RWPE2 (cell line): ENCODE measurements around the gene S100Z.

ENCODE experiments used
- ATAC-seq: fragments of 200-7000 bp; cut with Tn5 transposase; 3 replicates; pipeline ENCODE4 v1.9.1; 2021; ENCODE audit warnings: low read depth
- DNase-seq: peaks from one replicate; pipeline ENCODE4 v3.0.0-alpha.2; 2020; ENCODE audit warnings: low spot score
- H3K27ac ChIP-seq: fragments of 450-650 bp; 2 replicates; pipeline ENCODE4 v1.5.1; 2017; ENCODE audit warnings: mild to moderate bottlenecking; ENCODE audit not compliant: poor library complexity, severe bottlenecking
- H3K27me3 ChIP-seq: fragments of 250-450 bp; sonication (Bioruptor Pico); 2 replicates; pipeline ENCODE4 v1.5.1; 2021; ENCODE audit warnings: mild to moderate bottlenecking, moderate library complexity; ENCODE audit not compliant: insufficient read depth, poor library complexity, severe bottlenecking
- H3K36me3 ChIP-seq: fragments of 250-450 bp; sonication (Bioruptor Pico); 2 replicates; pipeline ENCODE4 v1.5.1; 2020; ENCODE audit warnings: low read depth, mild to moderate bottlenecking, moderate library complexity
- H3K4me1 ChIP-seq: fragments of 250-450 bp; sonication (Bioruptor Pico); 2 replicates; pipeline ENCODE4 v1.5.1; 2021; ENCODE audit warnings: mild to moderate bottlenecking, moderate library complexity; ENCODE audit not compliant: insufficient read depth, poor library complexity, severe bottlenecking
- H3K4me3 ChIP-seq: fragments of 250-450 bp; sonication (Bioruptor Pico); 2 replicates; pipeline ENCODE4 v1.5.1; 2021; ENCODE audit warnings: mild to moderate bottlenecking, moderate library complexity; ENCODE audit not compliant: severe bottlenecking
- H3K9me3 ChIP-seq: fragments of 250-450 bp; sonication (Bioruptor Pico); 2 replicates; pipeline ENCODE4 v1.5.1; 2021; ENCODE audit warnings: mild to moderate bottlenecking, moderate library complexity; ENCODE audit not compliant: severe bottlenecking
- CTCF ChIP-seq: fragments of 450-650 bp; IDR thresholded peaks from one replicate; pipeline ENCODE4 v1.5.1; 2017; ENCODE audit warnings: mild to moderate bottlenecking, moderate library complexity; ENCODE audit not compliant: poor library complexity, severe bottlenecking

The S100Z gene

GRCh38 chr5:76861612-76862011, 11.8 kb downstream of the S100Z start:
- no peak overlapping the region for H3K27ac ChIP-seq
- no peak for ATAC-seq
- H3K4me3 ChIP-seq = no peak overlapping the region
- H3K9me3 ChIP-seq = no peaks in the 10 kb centered on the region
- no peak for DNase-seq
- no peaks in the 10 kb centered on the region for H3K36me3 ChIP-seq
- no peak for TF ChIP-seq CTCF
- no peaks in the 10 kb centered on the region for H3K27me3 ChIP-seq
- H3K4me1 ChIP-seq = no peaks in the 10 kb centered on the region

- TF ChIP-seq CTCF = no peak
- ATAC-seq = no peak
- no peaks in the 10 kb centered on the region for H3K4me1 ChIP-seq
- H3K36me3 ChIP-seq = no peaks in the 10 kb centered on the region
- H3K9me3 ChIP-seq = no peaks in the 10 kb centered on the region
- H3K4me3 ChIP-seq = no peak overlapping the region
- no peaks in the 10 kb centered on the region for H3K27me3 ChIP-seq
- no peak for DNase-seq
- H3K27ac ChIP-seq = no peak overlapping the region
Measured at GRCh38 chr5:76863001-76863400, 13.2 kb downstream of the S100Z start.

GRCh38 chr5:76866503-76866902, 16.7 kb downstream of the S100Z start:
- no peaks in the 10 kb centered on the region for H3K27me3 ChIP-seq
- H3K9me3 ChIP-seq = no peaks in the 10 kb centered on the region
- TF ChIP-seq CTCF = no peak
- no peak overlapping the region for H3K27ac ChIP-seq
- no peak overlapping the region for H3K4me3 ChIP-seq
- ATAC-seq = no peak
- DNase-seq = no peak
- no peaks in the 10 kb centered on the region for H3K36me3 ChIP-seq
- H3K4me1 ChIP-seq = no peaks in the 10 kb centered on the region

GRCh38 chr5:76867038-76867437, 17.2 kb downstream of the S100Z start:
- no peaks in the 10 kb centered on the region for H3K9me3 ChIP-seq
- H3K4me1 ChIP-seq = no peaks in the 10 kb centered on the region
- no peak for ATAC-seq
- no peak for DNase-seq
- no peak overlapping the region for H3K27ac ChIP-seq
- H3K36me3 ChIP-seq = no peaks in the 10 kb centered on the region
- H3K27me3 ChIP-seq = no peaks in the 10 kb centered on the region
- no peak overlapping the region for H3K4me3 ChIP-seq
- TF ChIP-seq CTCF = no peak

- peak; percentile 95 for TF ChIP-seq CTCF
- Histone ChIP-seq H3K4me1 (no peaks in the 10 kb centered on the region), H3K9me3 (no peaks in the 10 kb centered on the region), H3K36me3 (no peaks in the 10 kb centered on the region), H3K27me3 (no peaks in the 10 kb centered on the region), H3K4me3 (no peak overlapping the region), H3K27ac (no peak overlapping the region)
- DNase-seq (no peak), ATAC-seq (peak; percentile 81)
Measured at GRCh38 chr5:76867827-76868693, 18.2 kb downstream of the S100Z start.
